OCI-LY7 (cell line): ENCODE results near the gene SEC14L1. TPM values are rescaled to one million over a fixed set of nuclear protein-coding genes. Genes with fewer than 3 reads are reported as not detected.

Experiments
- BruUV-seq: library from RNA; stranded (reverse); fragments of 400-500 nt; replicated peaks from 2 replicates; lab custom pipeline; 2021; lab: Mats Ljungman, UMichigan
- CTCF ChIA-PET: fragments of 300-600 bp; sonication (Branson Sonifier 250); formaldehyde crosslinking; loops from one replicate; lab custom pipeline; 2022; ENCODE audit warnings: antibody characterized with exemption; ENCODE audit not compliant: unreplicated experiment; lab: Charles Lee
- POLR2A ChIA-PET: fragments of 300-600 bp; sonication (Branson Sonifier 250); formaldehyde crosslinking; loops from one replicate; lab custom pipeline; 2022; ENCODE audit warnings: antibody characterized with exemption; lab: Charles Lee
- DNase-seq: peaks from one replicate; pipeline ENCODE4 v3.0.0-alpha.2; 2015; ENCODE audit warnings: low spot score
- H2AFZ ChIP-seq: fragments of 200-600 bp; sonication (generic), shearing (Covaris generic); 2 replicates; pipeline ENCODE4 v1.6.1; 2014; ENCODE audit warnings: mild to moderate bottlenecking, antibody characterized with exemption, low read length, moderate library complexity
- H3K27ac ChIP-seq: fragments of 200-600 bp; sonication (generic); 2 replicates; pipeline ENCODE4 v1.5.1; 2014; ENCODE audit warnings: mixed run types, low read depth, mild to moderate bottlenecking, moderate library complexity, low read length, inconsistent platforms; ENCODE audit not compliant: poor library complexity, severe bottlenecking
- H3K36me3 ChIP-seq: fragments of 200-600 bp; sonication (generic); 2 replicates; pipeline ENCODE4 v1.6.1; 2014; ENCODE audit warnings: mild to moderate bottlenecking, antibody characterized with exemption, low read length, moderate library complexity, mixed read lengths; ENCODE audit not compliant: insufficient read depth
- H3K4me1 ChIP-seq: fragments of 200-600 bp; sonication (generic); 2 replicates; pipeline ENCODE4 v1.5.1; 2014; ENCODE audit warnings: mild to moderate bottlenecking, low read length; ENCODE audit not compliant: insufficient read depth, poor library complexity, severe bottlenecking
- H3K4me2 ChIP-seq: fragments of 200-600 bp; sonication (generic); 2 replicates; pipeline ENCODE4 v1.6.1; 2014; ENCODE audit warnings: mild to moderate bottlenecking, low read length
- H3K4me3 ChIP-seq: fragments of 200-600 bp; sonication (generic); 2 replicates; pipeline ENCODE4 v1.5.1; 2014; ENCODE audit warnings: mild to moderate bottlenecking, low read depth, low read length; ENCODE audit not compliant: poor library complexity, severe bottlenecking
- H3K79me2 ChIP-seq: fragments of 200-600 bp; sonication (generic); 2 replicates; pipeline ENCODE4 v1.6.1; 2016; ENCODE audit warnings: low read depth, mild to moderate bottlenecking, low read length, moderate library complexity, mixed read lengths; ENCODE audit not compliant: insufficient read depth
- H3K9me2 ChIP-seq: fragments of 200-600 bp; sonication (generic); 2 replicates; pipeline ENCODE4 v1.6.1; 2016; ENCODE audit warnings: mild to moderate bottlenecking, low read length, mixed read lengths; ENCODE audit not compliant: insufficient read depth
- H3K9me3 ChIP-seq: fragments of 200-600 bp; sonication (generic); 2 replicates; pipeline ENCODE4 v1.6.1; 2014; ENCODE audit warnings: mild to moderate bottlenecking, mixed run types, low read length, mixed read lengths
- H4K20me1 ChIP-seq: fragments of 200-600 bp; sonication (generic); 2 replicates; pipeline ENCODE4 v1.6.1; 2014; ENCODE audit warnings: mild to moderate bottlenecking, antibody characterized with exemption, low read length, moderate library complexity, mixed read lengths; ENCODE audit not compliant: insufficient read depth
- CTCF ChIP-seq: fragments of 200-600 bp; sonication (generic); conservative IDR thresholded peaks from 2 replicates; pipeline ENCODE4 v1.5.1; 2014; ENCODE audit warnings: mild to moderate bottlenecking, antibody characterized with exemption, low read length, moderate library complexity, mixed read lengths
- EZH2phosphoT487 ChIP-seq: fragments of 200-600 bp; sonication (generic); IDR thresholded peaks from 2 replicates; pipeline ENCODE4 v1.6.1; 2018; ENCODE audit warnings: low read depth, borderline replicate concordance, mild to moderate bottlenecking, mixed run types, antibody characterized with exemption, low read length, moderate library complexity, mixed read lengths
- intact Hi-C: fragments of 100-400 bp; cut with micrococcal nuclease; formaldehyde crosslinking; loops from one replicate; pipeline ENCODE4 v1.10.0; 2022; ENCODE audit not compliant: unreplicated experiment
- total RNA-seq, 2 experiments: library from RNA; depleted of rRNA in 1 of 2; stranded (reverse); fragments of >200 nt in 1 of 2; shearing (Covaris generic) in 1 of 2; gene quantifications; 2 replicates each; pipeline ENCODE4 v1.2.3, GENCODE V29; 2014 to 2022

Gene SEC14L1
- total RNA-seq, 2 experiments from 2014 or later = 137 to 227 TPM

GRCh38 chr17:77180503-77181357 is 40.0 kb downstream of the SEC14L1 start:
- BruUV-seq = no TSS peak
- Histone ChIP-seq H3K4me2 (no peak overlapping the region), H3K36me3 (peaks cover 78% of the 10 kb centered on the region), H3K9me3 (no peaks in the 10 kb centered on the region), H3K27ac (no peak overlapping the region), H3K4me3 (no peak overlapping the region), H3K9me2 (no peaks in the 10 kb centered on the region), H2AFZ (no peak overlapping the region), H3K4me1 (peaks cover 56% of the 10 kb centered on the region), H3K79me2 (peaks cover 98% of the 10 kb centered on the region), H4K20me1 (peaks cover 53% of the 10 kb centered on the region)
- TF ChIP-seq CTCF (no peak), EZH2phosphoT487 (no peak)
- intact Hi-C loops = no loop called here
- POLR2A ChIA-PET = interaction anchor here (0.6 to 1.8 kb wide), 5 partner anchors 10 to 48 kb away, joined by 4 to 8 read pairs (median 4); no protein-coding TSS in a partner anchor
- DNase-seq = no peak
- CTCF ChIA-PET = interaction anchor here (1.2 kb wide), 1 partner anchor 40 kb away, joined by 3 read pairs; the partner anchor contains the start of gene SEC14L1

GRCh38 chr17:77182205-77183172 is 41.7 kb downstream of the SEC14L1 start:
- peak overlapping the region; percentile 58 for H3K4me2 ChIP-seq
- peaks cover 72% of the 10 kb centered on the region for H3K4me1 ChIP-seq
- CTCF ChIA-PET = interaction anchor here (0.7 to 1.1 kb wide), 2 partner anchors 25 to 30 kb away, joined by 3 read pairs; no protein-coding TSS in a partner anchor
- peaks cover 57% of the 10 kb centered on the region for H4K20me1 ChIP-seq
- H3K36me3 ChIP-seq = peaks cover 80% of the 10 kb centered on the region
- peaks cover 99% of the 10 kb centered on the region for H3K79me2 ChIP-seq
- no peak overlapping the region for H2AFZ ChIP-seq
- peak overlapping the region; percentile 25 for H3K4me3 ChIP-seq
- no TSS peak for BruUV-seq
- TF ChIP-seq CTCF (no peak), EZH2phosphoT487 (no peak)
- no peaks in the 10 kb centered on the region for H3K9me3 ChIP-seq
- DNase-seq = peak; percentile 26
- H3K9me2 ChIP-seq = no peaks in the 10 kb centered on the region
- POLR2A ChIA-PET = interaction anchor here (0.5 to 2.6 kb wide), 11 partner anchors 10 to 567 kb away, joined by 3 to 13 read pairs (median 4); partner anchors contain the start of gene SEC14L1
- H3K27ac ChIP-seq = peak overlapping the region; percentile 7
- intact Hi-C loops = loop anchor here (2.0 kb wide), 1 partner anchor 36 kb away; no protein-coding TSS in a partner anchor
